ENCODE measurements around the gene NEB. TPM values are rescaled to one million over a fixed set of nuclear protein-coding genes. Genes with fewer than 3 reads are reported as not detected.

The NEB gene
- total RNA-seq, 1 experiment from 2014 or later = 0.02 TPM

DNA sequence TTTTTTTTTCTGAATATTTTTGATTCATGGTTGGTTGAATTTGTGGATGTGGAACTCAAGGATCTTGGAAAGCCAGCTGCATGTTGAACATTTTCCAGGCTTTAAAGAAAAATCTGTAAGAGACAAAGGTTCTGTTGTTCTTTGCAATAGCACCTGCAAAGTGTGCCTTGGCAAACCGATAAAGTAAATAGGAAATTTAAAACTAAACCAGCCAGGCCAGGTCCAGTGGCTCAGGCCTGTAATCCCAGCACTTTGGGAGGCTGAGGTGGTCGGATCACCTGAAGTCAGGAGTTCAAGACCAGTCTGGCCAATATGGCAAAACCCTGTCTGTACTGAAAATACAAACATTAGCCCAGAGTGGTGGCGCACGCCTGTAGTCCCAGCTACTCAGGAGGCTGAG, 250.2 kb downstream of the NEB start:
- DNase-seq (ENCODE audit: low read depth) = no peak

GRCh38 chr2:151483546-151483945, 250.7 kb downstream of the NEB start:
- DNase-seq (ENCODE audit: low read depth) = no peak

DNA sequence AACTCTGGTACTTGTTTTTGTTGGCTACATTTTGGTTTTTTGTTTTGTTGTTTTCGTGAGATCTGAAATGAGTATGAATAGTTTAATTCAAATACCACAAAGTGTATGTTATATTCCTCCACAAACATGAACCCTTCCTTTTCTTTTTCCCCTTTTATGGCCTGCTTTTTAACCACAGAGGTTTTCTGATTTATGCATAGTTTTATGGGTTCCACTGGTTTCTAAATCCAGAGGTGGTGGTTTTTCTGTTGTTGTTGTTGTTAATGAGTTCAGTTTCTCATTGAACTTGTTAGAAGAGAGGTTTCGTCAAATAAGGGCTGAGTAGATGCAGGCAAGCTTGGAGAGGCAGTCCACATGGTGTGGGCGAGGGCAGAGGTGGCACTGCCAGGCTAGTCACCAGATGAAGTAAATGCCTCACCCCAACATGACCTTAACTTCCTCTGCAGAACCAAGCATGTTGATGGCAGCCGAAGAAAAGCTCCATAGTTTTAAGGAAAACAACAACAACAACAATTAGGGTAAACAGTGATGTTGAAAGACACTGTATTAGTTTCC, 252.0 kb downstream of the NEB start:
- no peak for DNase-seq (ENCODE audit: low read depth)

DNA sequence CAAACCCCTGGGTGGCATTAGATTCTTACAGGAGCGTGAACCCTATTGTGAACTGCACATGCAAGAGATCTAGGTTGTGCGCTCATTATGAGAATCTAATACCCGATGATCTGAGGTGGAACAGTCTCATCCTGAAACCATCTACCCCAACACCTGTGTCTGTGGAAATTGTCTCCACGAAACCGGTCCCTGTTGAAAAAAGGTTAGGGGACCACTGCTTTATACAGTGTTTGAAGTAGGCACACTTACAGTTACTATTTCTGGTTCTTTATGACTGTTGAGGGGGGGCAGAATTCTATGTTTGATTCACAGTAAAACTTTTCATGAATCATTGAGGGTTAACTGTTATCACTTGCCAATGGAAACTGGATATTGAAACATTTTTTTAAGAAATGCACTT, 252.5 kb downstream of the NEB start:
- no peak for DNase-seq (ENCODE audit: low read depth)

- DNase-seq (ENCODE audit: low read depth) = peak; percentile 6
Observed at GRCh38 chr2:151478011-151478410, 256.3 kb downstream of the NEB start.

DNA sequence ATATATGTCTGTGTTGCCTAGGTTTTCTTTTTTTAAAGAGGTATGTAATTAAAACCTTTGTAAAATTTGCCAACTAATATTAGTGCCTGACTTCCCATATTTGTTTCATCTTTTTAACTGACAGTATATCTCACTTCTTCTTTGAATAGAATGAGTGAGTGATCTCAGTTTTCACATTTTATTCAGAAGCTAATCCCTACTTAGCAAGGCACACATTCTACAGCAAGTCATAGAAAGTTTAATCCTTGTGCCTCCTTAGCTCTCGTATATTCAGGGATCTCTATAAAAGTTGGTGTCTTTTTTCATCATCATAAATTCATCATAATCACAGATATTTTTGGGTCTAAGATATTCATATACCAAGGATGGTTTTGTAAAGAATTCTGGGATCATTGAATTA, 258.0 kb downstream of the NEB start:
- no peak for DNase-seq (ENCODE audit: low read depth)

- DNase-seq (ENCODE audit: low read depth) = no peak
Observed at GRCh38 chr2:151475071-151475470, 259.2 kb downstream of the NEB start.

- no peak for DNase-seq (ENCODE audit: low read depth)
Observed at GRCh38 chr2:151472966-151473365, 261.3 kb downstream of the NEB start.

- DNase-seq (ENCODE audit: low read depth) = no peak
Observed at GRCh38 chr2:151470556-151470955, 263.7 kb downstream of the NEB start.

GRCh38 chr2:151465771-151466170, 268.5 kb downstream of the NEB start:
- no peak for DNase-seq (ENCODE audit: low read depth)

DNA sequence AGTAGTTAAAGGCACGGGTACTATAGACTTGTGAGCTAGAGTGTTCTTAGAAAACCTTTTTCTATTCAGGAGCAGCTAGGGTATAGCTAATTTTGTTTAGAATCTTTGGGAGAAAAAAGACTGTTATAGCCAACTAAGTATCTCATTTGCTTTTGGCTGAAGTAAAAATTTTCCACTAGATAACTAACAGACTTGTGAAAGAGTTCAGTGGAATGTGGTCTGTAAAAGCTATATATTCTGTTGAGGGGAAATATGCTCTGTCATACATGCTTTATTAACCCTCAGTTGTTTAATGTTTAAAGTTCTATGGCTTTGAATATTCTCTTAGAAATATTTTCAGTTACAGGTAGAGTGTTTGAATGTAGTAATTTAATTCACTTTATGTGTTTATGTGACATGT, 274.9 kb downstream of the NEB start:
- no peak for DNase-seq (ENCODE audit: low read depth)

DNA sequence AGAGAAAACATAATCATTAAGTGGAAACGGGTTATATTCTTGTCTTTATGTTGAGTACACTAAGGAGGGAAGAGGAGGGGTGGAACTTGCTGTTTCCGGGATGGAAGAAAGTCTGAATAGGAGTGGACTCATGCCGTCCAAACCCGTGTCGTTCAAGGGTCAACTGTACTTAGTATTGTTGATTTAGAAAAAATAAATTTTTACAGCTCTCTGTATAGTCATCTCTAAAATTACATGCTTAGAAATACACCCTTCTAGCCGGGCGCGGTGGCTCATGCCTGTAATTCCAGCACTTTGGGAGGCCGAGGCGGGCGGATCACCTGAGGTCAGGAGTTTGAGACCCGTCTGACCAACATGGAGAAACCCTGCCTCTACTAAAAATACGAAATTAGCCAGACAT, 295.1 kb downstream of the NEB start:
- DNase-seq (ENCODE audit: low read depth) = no peak

- no peak for DNase-seq (ENCODE audit: low read depth)
Observed at GRCh38 chr2:151438506-151438905, 295.8 kb downstream of the NEB start.

DNA sequence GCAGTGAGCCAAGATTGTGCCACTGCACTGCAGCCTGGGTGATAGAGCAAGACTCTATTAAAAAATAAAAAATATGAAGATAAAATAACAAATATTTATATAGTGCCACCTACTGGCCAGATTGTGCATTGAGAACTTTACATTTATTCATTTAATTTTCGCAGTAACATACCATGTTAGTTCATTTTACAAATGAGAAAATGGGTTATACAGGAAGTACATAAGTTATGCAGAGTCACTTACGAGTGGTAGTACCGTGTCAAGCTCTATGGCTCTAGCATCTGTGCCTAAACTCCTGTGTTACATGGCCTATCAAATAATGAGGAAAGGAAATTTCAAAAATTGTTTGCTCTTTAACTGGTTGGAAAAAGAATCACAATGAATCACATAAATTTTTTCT, 296.6 kb downstream of the NEB start:
- DNase-seq (ENCODE audit: low read depth) = peak; percentile 21

Other genes with a start within 250 kb of the NEB start
- gene ARL5A, start 93.9 kb upstream of the NEB start, total RNA-seq (2014; rRNA removed; shearing (Covaris generic)) = 79.3 and 94.7 TPM in 2 replicates

Data from HT1080 (cell line).